GM18520 (cell line): ENCODE measurements around the gene DUSP9.
"Not testable (repeated sequence)": the region's sequence is repeated elsewhere in the genome, so short reads cannot be mapped to it uniquely, and the experiment has no call there.

Experiments used
- ATAC-seq: cut with Tn5 transposase; IDR thresholded peaks from one replicate; pipeline ENCODE4 v1.9.1; 2021; ENCODE audit not compliant: unreplicated experiment

Gene DUSP9

GRCh38 chrX:153670748-153671588 lies 24.0 kb downstream of the DUSP9 start:
- no peak for ATAC-seq

GRCh38 chrX:153671589-153672530 lies 24.9 kb downstream of the DUSP9 start:
- no peak for ATAC-seq

- ATAC-seq, result no peak
Observed at GRCh38 chrX:153672531-153673427, 25.8 kb downstream of the DUSP9 start.

- ATAC-seq, result no peak
Observed at GRCh38 chrX:153673428-153674218, 26.6 kb downstream of the DUSP9 start, which contains the start of gene PNCK. Gene PNCK, minus strand, starts transcription at chrX:153673813. Its CDS starts 737 bp downstream, at chrX:153673076.

GRCh38 chrX:153674219-153674851 lies 27.3 kb downstream of the DUSP9 start:
- ATAC-seq, result no peak

GRCh38 chrX:153681175-153681574 lies 34.2 kb downstream of the DUSP9 start:
- ATAC-seq, result no peak

- not testable (repeated sequence) for ATAC-seq
Observed at GRCh38 chrX:153683486-153683885, 36.5 kb downstream of the DUSP9 start.

GRCh38 chrX:153684467-153685155 lies 37.6 kb downstream of the DUSP9 start:
- ATAC-seq, result no peak

- no peak for ATAC-seq
Observed at GRCh38 chrX:153685156-153685536, 38.1 kb downstream of the DUSP9 start.

- no peak for ATAC-seq
Observed at GRCh38 chrX:153685751-153686696, 39.0 kb downstream of the DUSP9 start.

GRCh38 chrX:153686711-153687110 lies 39.7 kb downstream of the DUSP9 start:
- ATAC-seq, result no peak

GRCh38 chrX:153687121-153688039 lies 40.4 kb downstream of the DUSP9 start, which contains the start of gene SLC6A8:
Gene SLC6A8, plus strand, starts transcription at chrX:153687926. Its CDS starts 649 bp downstream, at chrX:153688575.
- no peak for ATAC-seq

GRCh38 chrX:153688071-153688470 lies 41.1 kb downstream of the DUSP9 start:
- no peak for ATAC-seq

GRCh38 chrX:153688506-153688905 lies 41.5 kb downstream of the DUSP9 start:
- ATAC-seq, result no peak

- ATAC-seq, result no peak
Observed at GRCh38 chrX:153688911-153689590, 42.0 kb downstream of the DUSP9 start.
